Measurements from ENCODE around the gene FHOD3. TPM values are rescaled to one million over a fixed set of nuclear protein-coding genes. Genes with fewer than 3 reads are reported as not detected.

FHOD3 gene
- total and polyA plus RNA-seq, 2 experiments from 2014 or later, result 2.7 to 8.7 TPM

DNA sequence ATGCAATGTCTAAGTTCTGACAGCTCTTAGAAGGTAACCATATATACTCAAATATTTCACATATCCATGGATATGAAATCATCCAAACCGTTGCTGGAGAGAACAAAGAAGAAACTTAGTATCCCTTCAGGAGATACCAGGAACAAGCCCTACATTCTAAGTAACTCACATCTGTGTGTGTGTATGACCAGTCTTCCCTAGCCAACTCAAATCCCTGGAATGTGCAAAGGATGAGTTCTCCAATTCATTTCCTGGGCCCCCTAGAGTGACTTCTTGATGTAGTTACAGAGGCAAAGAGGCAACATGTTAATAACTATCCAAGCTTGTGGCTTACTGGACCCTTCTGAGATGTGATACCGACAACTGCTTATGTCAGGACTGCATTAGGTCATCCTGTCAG lies 511.2 kb downstream of the FHOD3 start:
- H4K20me1 ChIP-seq (replicated peaks; ENCODE audit: insufficient read depth), result peaks cover 14% of the 10 kb centered on the region
- TF ChIP-seq ZNF114 (CRISPR knock-in tag; IDR thresholded peaks at IDR 0.05) (no peak), EZH2phosphoT487 (IDR thresholded peaks at IDR 0.05; ENCODE audit: unreplicated experiment) (no peak), EZH2 (IDR thresholded peaks at IDR 0.05; ENCODE audit: low read depth, unreplicated experiment) (no peak)
- TF ChIP-seq, protein P1, sequence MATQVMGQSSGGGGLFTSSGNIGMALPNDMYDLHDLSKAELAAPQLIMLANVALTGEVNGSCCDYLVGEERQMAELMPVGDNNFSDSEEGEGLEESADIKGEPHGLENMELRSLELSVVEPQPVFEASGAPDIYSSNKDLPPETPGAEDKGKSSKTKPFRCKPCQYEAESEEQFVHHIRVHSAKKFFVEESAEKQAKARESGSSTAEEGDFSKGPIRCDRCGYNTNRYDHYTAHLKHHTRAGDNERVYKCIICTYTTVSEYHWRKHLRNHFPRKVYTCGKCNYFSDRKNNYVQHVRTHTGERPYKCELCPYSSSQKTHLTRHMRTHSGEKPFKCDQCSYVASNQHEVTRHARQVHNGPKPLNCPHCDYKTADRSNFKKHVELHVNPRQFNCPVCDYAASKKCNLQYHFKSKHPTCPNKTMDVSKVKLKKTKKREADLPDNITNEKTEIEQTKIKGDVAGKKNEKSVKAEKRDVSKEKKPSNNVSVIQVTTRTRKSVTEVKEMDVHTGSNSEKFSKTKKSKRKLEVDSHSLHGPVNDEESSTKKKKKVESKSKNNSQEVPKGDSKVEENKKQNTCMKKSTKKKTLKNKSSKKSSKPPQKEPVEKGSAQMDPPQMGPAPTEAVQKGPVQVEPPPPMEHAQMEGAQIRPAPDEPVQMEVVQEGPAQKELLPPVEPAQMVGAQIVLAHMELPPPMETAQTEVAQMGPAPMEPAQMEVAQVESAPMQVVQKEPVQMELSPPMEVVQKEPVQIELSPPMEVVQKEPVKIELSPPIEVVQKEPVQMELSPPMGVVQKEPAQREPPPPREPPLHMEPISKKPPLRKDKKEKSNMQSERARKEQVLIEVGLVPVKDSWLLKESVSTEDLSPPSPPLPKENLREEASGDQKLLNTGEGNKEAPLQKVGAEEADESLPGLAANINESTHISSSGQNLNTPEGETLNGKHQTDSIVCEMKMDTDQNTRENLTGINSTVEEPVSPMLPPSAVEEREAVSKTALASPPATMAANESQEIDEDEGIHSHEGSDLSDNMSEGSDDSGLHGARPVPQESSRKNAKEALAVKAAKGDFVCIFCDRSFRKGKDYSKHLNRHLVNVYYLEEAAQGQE (IDR thresholded peaks at IDR 0.05; ENCODE audit: unreplicated experiment), result no peak
- no peaks in the 10 kb centered on the region for H3K79me2 ChIP-seq (replicated peaks; ENCODE audit: insufficient read depth)
- no peak for DNase-seq (ENCODE audit: low spot score)
- peaks cover 17% of the 10 kb centered on the region for H3K36me3 ChIP-seq (ENCODE audit: insufficient read depth)
- no peaks in the 10 kb centered on the region; the same call in 2 of the 3 replicates for H3K4me1 Mint-ChIP-seq
- no peaks in the 10 kb centered on the region for H3K9me3 Mint-ChIP-seq
- H3K36me3 Mint-ChIP-seq (ENCODE audit: low read depth), result peaks cover 49% of the 10 kb centered on the region
- no peak overlapping the region for H3K4me3 Mint-ChIP-seq
- H3F3A ChIP-seq (replicated peaks; ENCODE audit: low read depth), result no peaks in the 10 kb centered on the region
- no peak for ATAC-seq
- no peaks in the 10 kb centered on the region for H3K9me2 ChIP-seq (ENCODE audit: insufficient read depth)
- H3K4me1 ChIP-seq (ENCODE audit: insufficient read depth), result no peaks in the 10 kb centered on the region
- H3K27ac Mint-ChIP-seq, result no peak overlapping the region
- H3K27ac ChIP-seq (ENCODE audit: low read depth), result no peak overlapping the region
- H2AFZ ChIP-seq, result no peak overlapping the region
- no peak overlapping the region for H3K4me3 ChIP-seq
- H3K27me3 Mint-ChIP-seq (ENCODE audit: insufficient read depth, low read depth, poor library complexity), result peaks cover 1% of the 10 kb centered on the region
- no peaks in the 10 kb centered on the region for H3K27me3 ChIP-seq (ENCODE audit: insufficient read depth)
- H3K4me2 ChIP-seq, result no peak overlapping the region

DNA sequence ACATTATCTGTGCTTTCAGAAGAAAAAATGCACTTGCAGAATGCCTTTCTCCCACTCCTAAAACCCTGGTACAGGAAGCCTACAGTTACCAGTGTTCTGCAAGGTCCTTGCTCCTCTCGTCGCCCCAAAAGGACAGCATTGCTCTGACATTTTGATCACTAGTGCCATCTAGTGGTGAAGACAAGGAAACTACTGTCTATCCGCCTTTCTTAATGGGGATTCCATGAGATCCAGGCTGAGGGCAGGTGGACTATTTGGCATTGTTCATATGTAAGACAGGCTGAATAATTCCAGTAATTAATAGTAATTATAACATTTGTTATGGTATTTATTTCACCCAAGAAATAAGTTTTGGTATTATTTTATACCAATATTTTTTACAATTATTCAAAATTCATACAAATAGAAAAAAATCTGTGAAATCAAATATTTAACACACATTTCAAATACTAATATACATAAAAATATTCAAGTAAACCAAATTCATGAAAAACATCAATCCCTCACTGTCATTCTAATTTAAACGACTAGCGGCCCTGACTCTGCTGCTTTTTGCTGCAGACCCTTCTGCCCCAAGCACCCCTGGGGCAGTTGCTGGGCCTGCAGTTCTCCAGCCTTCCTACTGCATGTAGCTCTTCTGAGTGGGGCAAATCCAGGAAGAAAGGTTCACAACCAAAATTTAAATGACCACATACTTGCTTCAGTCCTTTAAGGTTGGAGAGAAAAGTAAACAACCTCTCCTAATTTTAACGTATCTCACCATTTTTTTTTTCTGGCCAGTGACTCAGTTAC lies 512.3 kb downstream of the FHOD3 start:
- Mint-ChIP-seq H3K4me3 (no peak overlapping the region), H3K36me3 (ENCODE audit: low read depth) (peaks cover 45% of the 10 kb centered on the region), H3K27ac (no peak overlapping the region), H3K4me1 (no peaks in the 10 kb centered on the region; the same call in 2 of the 3 replicates), H3K27me3 (ENCODE audit: insufficient read depth, low read depth, poor library complexity) (peaks cover 1% of the 10 kb centered on the region), H3K9me3 (no peaks in the 10 kb centered on the region)
- Histone ChIP-seq H3K36me3 (ENCODE audit: insufficient read depth) (peaks cover 10% of the 10 kb centered on the region), H3K27me3 (ENCODE audit: insufficient read depth) (no peaks in the 10 kb centered on the region), H2AFZ (no peak overlapping the region), H3F3A (replicated peaks; ENCODE audit: low read depth) (no peaks in the 10 kb centered on the region), H3K4me3 (no peak overlapping the region), H3K4me2 (no peak overlapping the region), H3K79me2 (replicated peaks; ENCODE audit: insufficient read depth) (no peaks in the 10 kb centered on the region), H3K27ac (ENCODE audit: low read depth) (peak overlapping the region; percentile 56; the same call in 1 of the 2 replicates), H3K9me2 (ENCODE audit: insufficient read depth) (no peaks in the 10 kb centered on the region), H4K20me1 (replicated peaks; ENCODE audit: insufficient read depth) (peaks cover 14% of the 10 kb centered on the region), H3K4me1 (ENCODE audit: insufficient read depth) (no peaks in the 10 kb centered on the region)
- ATAC-seq, result peak; percentile 98
- TF ChIP-seq, protein P2, sequence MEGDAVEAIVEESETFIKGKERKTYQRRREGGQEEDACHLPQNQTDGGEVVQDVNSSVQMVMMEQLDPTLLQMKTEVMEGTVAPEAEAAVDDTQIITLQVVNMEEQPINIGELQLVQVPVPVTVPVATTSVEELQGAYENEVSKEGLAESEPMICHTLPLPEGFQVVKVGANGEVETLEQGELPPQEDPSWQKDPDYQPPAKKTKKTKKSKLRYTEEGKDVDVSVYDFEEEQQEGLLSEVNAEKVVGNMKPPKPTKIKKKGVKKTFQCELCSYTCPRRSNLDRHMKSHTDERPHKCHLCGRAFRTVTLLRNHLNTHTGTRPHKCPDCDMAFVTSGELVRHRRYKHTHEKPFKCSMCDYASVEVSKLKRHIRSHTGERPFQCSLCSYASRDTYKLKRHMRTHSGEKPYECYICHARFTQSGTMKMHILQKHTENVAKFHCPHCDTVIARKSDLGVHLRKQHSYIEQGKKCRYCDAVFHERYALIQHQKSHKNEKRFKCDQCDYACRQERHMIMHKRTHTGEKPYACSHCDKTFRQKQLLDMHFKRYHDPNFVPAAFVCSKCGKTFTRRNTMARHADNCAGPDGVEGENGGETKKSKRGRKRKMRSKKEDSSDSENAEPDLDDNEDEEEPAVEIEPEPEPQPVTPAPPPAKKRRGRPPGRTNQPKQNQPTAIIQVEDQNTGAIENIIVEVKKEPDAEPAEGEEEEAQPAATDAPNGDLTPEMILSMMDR (conservative IDR thresholded peaks at IDR 0.05; ENCODE audit: low read depth in 2 of 2), result peak; percentile 84 to 90
- TF ChIP-seq ZNF331 (CRISPR knock-in tag; IDR thresholded peaks at IDR 0.05; ENCODE audit: low read depth), result no peak
- TF ChIP-seq, protein P3, sequence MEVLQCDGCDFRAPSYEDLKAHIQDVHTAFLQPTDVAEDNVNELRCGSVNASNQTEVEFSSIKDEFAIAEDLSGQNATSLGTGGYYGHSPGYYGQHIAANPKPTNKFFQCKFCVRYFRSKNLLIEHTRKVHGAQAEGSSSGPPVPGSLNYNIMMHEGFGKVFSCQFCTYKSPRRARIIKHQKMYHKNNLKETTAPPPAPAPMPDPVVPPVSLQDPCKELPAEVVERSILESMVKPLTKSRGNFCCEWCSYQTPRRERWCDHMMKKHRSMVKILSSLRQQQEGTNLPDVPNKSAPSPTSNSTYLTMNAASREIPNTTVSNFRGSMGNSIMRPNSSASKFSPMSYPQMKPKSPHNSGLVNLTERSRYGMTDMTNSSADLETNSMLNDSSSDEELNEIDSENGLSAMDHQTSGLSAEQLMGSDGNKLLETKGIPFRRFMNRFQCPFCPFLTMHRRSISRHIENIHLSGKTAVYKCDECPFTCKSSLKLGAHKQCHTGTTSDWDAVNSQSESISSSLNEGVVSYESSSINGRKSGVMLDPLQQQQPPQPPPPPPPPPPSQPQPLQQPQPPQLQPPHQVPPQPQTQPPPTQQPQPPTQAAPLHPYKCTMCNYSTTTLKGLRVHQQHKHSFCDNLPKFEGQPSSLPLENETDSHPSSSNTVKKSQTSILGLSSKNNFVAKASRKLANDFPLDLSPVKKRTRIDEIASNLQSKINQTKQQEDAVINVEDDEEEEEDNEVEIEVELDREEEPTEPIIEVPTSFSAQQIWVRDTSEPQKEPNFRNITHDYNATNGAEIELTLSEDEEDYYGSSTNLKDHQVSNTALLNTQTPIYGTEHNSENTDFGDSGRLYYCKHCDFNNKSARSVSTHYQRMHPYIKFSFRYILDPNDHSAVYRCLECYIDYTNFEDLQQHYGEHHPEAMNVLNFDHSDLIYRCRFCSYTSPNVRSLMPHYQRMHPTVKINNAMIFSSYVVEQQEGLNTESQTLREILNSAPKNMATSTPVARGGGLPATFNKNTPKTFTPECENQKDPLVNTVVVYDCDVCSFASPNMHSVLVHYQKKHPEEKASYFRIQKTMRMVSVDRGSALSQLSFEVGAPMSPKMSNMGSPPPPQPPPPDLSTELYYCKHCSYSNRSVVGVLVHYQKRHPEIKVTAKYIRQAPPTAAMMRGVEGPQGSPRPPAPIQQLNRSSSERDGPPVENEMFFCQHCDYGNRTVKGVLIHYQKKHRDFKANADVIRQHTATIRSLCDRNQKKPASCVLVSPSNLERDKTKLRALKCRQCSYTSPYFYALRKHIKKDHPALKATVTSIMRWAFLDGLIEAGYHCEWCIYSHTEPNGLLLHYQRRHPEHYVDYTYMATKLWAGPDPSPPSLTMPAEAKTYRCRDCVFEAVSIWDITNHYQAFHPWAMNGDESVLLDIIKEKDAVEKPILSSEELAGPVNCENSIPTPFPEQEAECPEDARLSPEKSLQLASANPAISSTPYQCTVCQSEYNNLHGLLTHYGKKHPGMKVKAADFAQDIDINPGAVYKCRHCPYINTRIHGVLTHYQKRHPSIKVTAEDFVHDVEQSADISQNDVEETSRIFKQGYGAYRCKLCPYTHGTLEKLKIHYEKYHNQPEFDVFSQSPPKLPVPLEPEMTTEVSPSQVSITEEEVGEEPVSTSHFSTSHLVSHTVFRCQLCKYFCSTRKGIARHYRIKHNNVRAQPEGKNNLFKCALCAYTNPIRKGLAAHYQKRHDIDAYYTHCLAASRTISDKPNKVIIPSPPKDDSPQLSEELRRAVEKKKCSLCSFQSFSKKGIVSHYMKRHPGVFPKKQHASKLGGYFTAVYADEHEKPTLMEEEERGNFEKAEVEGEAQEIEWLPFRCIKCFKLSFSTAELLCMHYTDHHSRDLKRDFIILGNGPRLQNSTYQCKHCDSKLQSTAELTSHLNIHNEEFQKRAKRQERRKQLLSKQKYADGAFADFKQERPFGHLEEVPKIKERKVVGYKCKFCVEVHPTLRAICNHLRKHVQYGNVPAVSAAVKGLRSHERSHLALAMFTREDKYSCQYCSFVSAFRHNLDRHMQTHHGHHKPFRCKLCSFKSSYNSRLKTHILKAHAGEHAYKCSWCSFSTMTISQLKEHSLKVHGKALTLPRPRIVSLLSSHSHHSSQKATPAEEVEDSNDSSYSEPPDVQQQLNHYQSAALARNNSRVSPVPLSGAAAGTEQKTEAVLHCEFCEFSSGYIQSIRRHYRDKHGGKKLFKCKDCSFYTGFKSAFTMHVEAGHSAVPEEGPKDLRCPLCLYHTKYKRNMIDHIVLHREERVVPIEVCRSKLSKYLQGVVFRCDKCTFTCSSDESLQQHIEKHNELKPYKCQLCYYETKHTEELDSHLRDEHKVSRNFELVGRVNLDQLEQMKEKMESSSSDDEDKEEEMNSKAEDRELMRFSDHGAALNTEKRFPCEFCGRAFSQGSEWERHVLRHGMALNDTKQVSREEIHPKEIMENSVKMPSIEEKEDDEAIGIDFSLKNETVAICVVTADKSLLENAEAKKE (CRISPR knock-in tag; IDR thresholded peaks at IDR 0.05), result 0 out of 2 replicates have a peak, but pooled peaks have one; percentile 23
- DNase-seq (ENCODE audit: low spot score), result peak; percentile 85
